Measurements from ENCODE around the gene MAST4. TPM values are rescaled to one million over a fixed set of nuclear protein-coding genes. Genes with fewer than 3 reads are reported as not detected.

MAST4 gene
- total and polyA plus RNA-seq, 2 of the 8 experiments (the other 6 are each of a cell fraction or from before 2014, with no cell fraction given), result 1.5 to 2.6 TPM

DNA sequence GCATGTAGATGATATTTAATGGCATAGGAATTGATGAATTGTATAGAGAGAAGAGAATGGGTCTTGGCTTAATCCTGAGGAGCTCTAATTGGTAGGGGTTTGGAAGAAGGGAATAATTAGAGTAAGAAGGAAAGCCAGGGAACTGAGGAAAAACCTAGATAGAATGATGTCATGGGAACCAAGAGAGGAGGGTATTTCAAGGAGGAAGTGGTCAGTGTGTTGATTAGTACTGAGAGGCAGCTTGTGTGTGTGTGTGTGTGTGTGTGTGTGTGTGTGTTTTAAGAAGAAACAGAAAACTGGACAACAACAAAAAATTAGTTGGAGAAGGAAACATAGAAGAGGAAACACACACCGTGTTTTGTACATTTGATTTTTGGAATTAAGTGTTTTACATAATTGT lies 42.8 kb downstream of the MAST4 start:
- H3K23me2 ChIP-seq (ENCODE audit: low read depth, low read length), result no peaks in the 10 kb centered on the region
- no peak overlapping the region for H2AFZ ChIP-seq (ENCODE audit: low read length)
- ChIA-PET POLR2A (ENCODE audit: partially characterized antibody) (no interaction called here), CTCF (ENCODE audit: partially characterized antibody) (no interaction called here)
- no peak for FAIRE-seq
- no peak overlapping the region for H3K14ac ChIP-seq (ENCODE audit: insufficient read length)
- H2BK5ac ChIP-seq (ENCODE audit: low read depth, low read length), result no peak overlapping the region
- no peak overlapping the region for H3K4ac ChIP-seq (replicated peaks; ENCODE audit: insufficient read length, low read depth, low read length)
- 82% methylated on average over 1 of the region's 1 CpG; no CpG with 5 or more reads in 1 of the 2 experiments for WGBS, 2 experiments (ENCODE audit: extremely low coverage in 1 of 2, insufficient coverage in 1 of 2, insufficient read length in 1 of 2, insufficient replicate concordance in 2 of 2, low coverage in 1 of 2, low lambda C conversion rate in 2 of 2, missing lambda C conversion rate in 1 of 2)
- no peak overlapping the region for H4K8ac ChIP-seq (ENCODE audit: extremely low read depth, insufficient read depth, low read length)
- no peak overlapping the region for H4K5ac ChIP-seq (ENCODE audit: insufficient read length, low read depth, low read length)
- H4K91ac ChIP-seq (replicated peaks; ENCODE audit: insufficient read length, low read length), result no peak overlapping the region
- no peak overlapping the region for H2AK5ac ChIP-seq (ENCODE audit: low read depth, low read length)
- no peaks in the 10 kb centered on the region for H3K36me3 ChIP-seq (ENCODE audit: control insufficient read depth in 2 of 4, insufficient read depth in 4 of 4, low read length in 3 of 4)
- H2BK12ac ChIP-seq (ENCODE audit: low read depth, low read length), result no peak overlapping the region
- H4K20me1 ChIP-seq (replicated peaks in 1 of 2; ENCODE audit: control insufficient read depth in 1 of 2, insufficient read depth in 2 of 2, low read length in 2 of 2), result no peaks in the 10 kb centered on the region
- no peak overlapping the region for H3K23ac ChIP-seq (ENCODE audit: insufficient read length)
- no peak overlapping the region for H3K18ac ChIP-seq (ENCODE audit: extremely low read depth, low read length)
- H3K4me1 ChIP-seq (replicated peaks in 1 of 4; ENCODE audit: control insufficient read depth in 3 of 4, insufficient read depth in 4 of 4, low read length in 3 of 4), result no peaks in the 10 kb centered on the region
- H3K4me2 ChIP-seq (ENCODE audit: insufficient read depth in 1 of 2, low read depth in 2 of 2, low read length in 2 of 2), result no peak overlapping the region
- H3K79me2 ChIP-seq (ENCODE audit: control insufficient read depth in 1 of 2, insufficient read depth in 2 of 2, low read length in 2 of 2), result no peaks in the 10 kb centered on the region
- H3K27me3 ChIP-seq (replicated peaks in 1 of 4; ENCODE audit: control insufficient read depth in 3 of 4, extremely low read depth in 1 of 4, insufficient read depth in 3 of 4, low read length in 3 of 4), result no peaks in the 10 kb centered on the region
- no peak overlapping the region for H3K56ac ChIP-seq (replicated peaks; ENCODE audit: insufficient read length, low read depth, low read length)
- DNase-seq (ENCODE audit: low read depth in 1 of 2, low spot score in 2 of 2), result no peak
- no peak overlapping the region for H3K4me3 ChIP-seq (ENCODE audit: extremely low read depth in 1 of 4, insufficient read depth in 2 of 4, low read depth in 3 of 4, low read length in 4 of 4)
- no peak overlapping the region for H3K9ac ChIP-seq (replicated peaks in 1 of 4; ENCODE audit: extremely low read depth in 1 of 4, low read depth in 3 of 4, low read length in 3 of 4)
- no peaks in the 10 kb centered on the region for H3K9me3 ChIP-seq (ENCODE audit: insufficient read depth in 2 of 2, low read depth in 1 of 2, low read length in 1 of 2)
- no peaks in the 10 kb centered on the region for H3K79me1 ChIP-seq (ENCODE audit: low read depth, low read length)
- TF ChIP-seq SRF (IDR thresholded peaks at IDR 0.05; ENCODE audit: low read depth, low read length) (no peak), EGR1 (IDR thresholded peaks at IDR 0.05; ENCODE audit: borderline replicate concordance, low read depth, low read length) (no peak), KDM5A (IDR thresholded peaks at IDR 0.05; ENCODE audit: low read length) (no peak), PHF8 (conservative IDR thresholded peaks at IDR 0.05; ENCODE audit: low read depth, low read length) (no peak), CHD2 (IDR thresholded peaks at IDR 0.05; ENCODE audit: low read length) (no peak), POU5F1 (IDR thresholded peaks at IDR 0.05; ENCODE audit: low read depth, low read length) (no peak), RNF2 (IDR thresholded peaks at IDR 0.05; ENCODE audit: borderline replicate concordance, low read depth, low read length, missing control alignments, poor library complexity, severe bottlenecking) (no peak), CHD1 (IDR thresholded peaks at IDR 0.05; ENCODE audit: low read depth, low read length) (no peak), KDM4A (IDR thresholded peaks at IDR 0.05; ENCODE audit: low read depth, low read length, severe bottlenecking) (no peak), SIX5 (IDR thresholded peaks at IDR 0.05; ENCODE audit: low read depth, low read length) (no peak)
- TF ChIP-seq, protein P1, sequence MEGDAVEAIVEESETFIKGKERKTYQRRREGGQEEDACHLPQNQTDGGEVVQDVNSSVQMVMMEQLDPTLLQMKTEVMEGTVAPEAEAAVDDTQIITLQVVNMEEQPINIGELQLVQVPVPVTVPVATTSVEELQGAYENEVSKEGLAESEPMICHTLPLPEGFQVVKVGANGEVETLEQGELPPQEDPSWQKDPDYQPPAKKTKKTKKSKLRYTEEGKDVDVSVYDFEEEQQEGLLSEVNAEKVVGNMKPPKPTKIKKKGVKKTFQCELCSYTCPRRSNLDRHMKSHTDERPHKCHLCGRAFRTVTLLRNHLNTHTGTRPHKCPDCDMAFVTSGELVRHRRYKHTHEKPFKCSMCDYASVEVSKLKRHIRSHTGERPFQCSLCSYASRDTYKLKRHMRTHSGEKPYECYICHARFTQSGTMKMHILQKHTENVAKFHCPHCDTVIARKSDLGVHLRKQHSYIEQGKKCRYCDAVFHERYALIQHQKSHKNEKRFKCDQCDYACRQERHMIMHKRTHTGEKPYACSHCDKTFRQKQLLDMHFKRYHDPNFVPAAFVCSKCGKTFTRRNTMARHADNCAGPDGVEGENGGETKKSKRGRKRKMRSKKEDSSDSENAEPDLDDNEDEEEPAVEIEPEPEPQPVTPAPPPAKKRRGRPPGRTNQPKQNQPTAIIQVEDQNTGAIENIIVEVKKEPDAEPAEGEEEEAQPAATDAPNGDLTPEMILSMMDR (IDR thresholded peaks at IDR 0.05; ENCODE audit: control extremely low read depth in 1 of 3, insufficient read depth in 1 of 3, low read depth in 1 of 3, low read length in 3 of 3), result no peak
- no peak overlapping the region for H2BK20ac ChIP-seq (ENCODE audit: low read length)
- no peak overlapping the region for H3K27ac ChIP-seq (ENCODE audit: low read depth, low read length)
- no peak overlapping the region for H2BK120ac ChIP-seq (replicated peaks; ENCODE audit: low read depth, low read length)
- no peak overlapping the region for H2BK15ac ChIP-seq (ENCODE audit: low read length)

Measured in H1 (cell line).